NCI-H1436 treated with DMSO at 0.1 percent for 48 hours (cell line): ENCODE measurements around the gene DGUOK.

ENCODE experiments used
- DNase-seq: peaks from one replicate; lab custom pipeline; 2025; lab: John Stamatoyannopoulos, UW

DGUOK gene

GRCh38 chr2:73947412-73948018 is 20.8 kb downstream of the DGUOK start:
- DNase-seq: no peak

- no peak for DNase-seq
Measured at GRCh38 chr2:73949802-73950201, 23.1 kb downstream of the DGUOK start.

DNA sequence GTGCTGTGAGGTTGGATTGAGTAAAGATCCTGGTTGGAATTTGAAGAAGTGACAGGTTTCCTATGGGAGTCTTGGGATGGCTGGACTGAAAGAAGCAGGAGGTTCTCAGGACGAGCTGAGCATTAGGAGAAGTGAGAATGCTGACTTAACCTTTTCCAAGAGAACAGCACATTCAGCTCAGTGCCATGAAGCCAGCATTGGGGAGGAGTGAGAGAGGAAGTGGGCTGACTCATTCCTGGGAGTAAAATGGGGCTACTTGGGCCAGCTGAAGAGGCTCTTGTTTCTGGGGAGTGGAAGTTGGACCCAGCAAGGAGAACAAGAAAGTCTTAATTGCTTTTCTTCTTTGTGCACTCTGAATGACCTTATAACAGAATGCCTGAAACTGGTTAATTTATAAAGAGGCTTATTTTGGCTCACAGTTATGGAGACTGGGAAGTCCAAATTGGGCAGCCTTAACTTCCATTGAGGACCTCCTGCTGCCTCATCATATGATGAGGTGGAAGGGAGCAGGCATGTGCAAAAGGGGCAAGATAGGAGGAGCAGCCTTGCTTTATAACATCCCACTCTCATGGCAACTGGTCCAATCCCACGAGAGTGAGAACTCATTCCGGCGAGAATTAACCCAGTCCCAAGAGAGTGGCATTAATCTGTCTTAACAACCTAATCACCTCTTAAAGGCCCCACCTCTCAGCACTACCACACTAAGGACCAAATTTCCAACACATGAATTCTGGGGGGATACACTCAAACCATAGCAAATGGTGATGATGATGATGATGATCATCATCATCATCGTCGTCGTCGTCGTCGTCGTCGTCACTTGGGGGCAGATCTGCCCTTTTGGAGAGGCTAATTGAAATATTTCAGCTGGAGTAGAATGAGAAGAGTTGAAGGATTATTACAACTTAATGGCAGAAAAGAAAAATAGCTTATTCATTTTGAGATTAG is 26.1 kb downstream of the DGUOK start:
- DNase-seq: no peak

DNA sequence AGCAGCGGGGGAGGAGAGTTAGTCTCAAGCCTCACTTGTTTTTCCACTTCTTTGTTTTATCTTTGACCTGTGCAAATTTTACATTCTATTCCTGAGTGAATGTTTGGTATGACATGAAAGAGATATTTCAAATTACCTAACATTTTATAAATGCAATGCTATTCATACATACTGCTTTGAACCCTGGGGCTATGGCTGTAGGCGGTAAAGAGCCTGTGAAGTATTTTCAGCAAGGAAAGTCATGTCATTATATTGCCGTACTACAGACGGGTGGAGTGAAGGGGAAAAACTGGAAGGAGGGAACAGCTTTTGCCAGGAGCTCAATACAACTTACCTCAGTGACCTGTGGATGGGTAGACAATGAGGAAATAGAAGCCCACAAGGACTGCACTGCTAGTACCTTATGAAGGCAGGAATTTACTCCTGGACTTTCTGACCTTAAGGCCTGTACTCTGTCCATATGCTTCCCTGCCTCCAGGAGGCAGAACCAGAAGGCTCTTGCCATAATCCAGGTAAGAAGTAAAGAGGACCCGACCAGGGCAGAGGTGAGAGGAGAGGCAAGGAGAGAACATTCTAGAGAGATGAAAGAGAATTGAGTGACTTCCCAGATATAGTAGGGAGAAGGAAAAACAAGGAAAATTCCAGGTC is 29.7 kb downstream of the DGUOK start:
- DNase-seq: no peak

- no peak for DNase-seq
Measured at GRCh38 chr2:73961274-73961673, 34.6 kb downstream of the DGUOK start.

GRCh38 chr2:73961823-73962615 is 35.3 kb downstream of the DGUOK start:
- DNase-seq: no peak

- no peak for DNase-seq
Measured at GRCh38 chr2:73962798-73963197, 36.1 kb downstream of the DGUOK start.

DNA sequence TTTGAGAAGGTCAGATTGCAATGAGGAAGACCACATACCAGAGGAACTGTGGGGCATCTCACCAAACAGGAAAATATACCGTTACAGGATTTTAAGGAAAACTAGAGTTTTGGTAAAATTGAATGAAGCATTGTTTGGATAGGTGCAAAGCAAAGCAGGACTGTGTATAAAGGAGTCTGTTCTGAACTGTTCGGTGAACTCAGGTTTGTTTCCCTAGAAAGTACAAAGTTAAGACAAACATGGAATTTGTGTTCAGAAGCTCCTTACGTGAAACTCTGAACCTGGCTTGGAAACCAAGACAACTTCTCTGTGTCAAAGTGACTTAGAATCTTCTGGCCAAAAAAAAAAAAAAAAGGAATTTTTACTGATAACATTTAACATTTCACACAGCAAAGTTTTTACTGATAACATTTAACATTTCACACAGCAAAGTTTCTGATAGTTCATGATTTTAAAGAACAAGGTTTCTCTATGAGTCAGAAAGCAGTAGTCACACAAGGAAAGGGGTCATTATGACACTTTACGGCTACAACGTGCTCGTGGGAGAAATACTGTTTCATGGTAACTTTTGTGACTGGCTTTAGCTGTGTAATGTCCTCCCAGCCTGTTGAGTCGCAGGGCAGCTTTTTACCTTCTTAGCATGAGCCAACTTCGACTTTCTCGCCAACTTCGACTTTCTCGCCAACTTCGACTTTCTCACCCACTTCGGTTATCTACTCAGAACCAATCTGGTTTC is 36.9 kb downstream of the DGUOK start:
- DNase-seq: no peak

- DNase-seq: no peak
Measured at GRCh38 chr2:73964223-73964622, 37.5 kb downstream of the DGUOK start.

GRCh38 chr2:73965053-73965452 is 38.4 kb downstream of the DGUOK start:
- no peak for DNase-seq

- DNase-seq: no peak
Measured at GRCh38 chr2:73968357-73968937, 41.8 kb downstream of the DGUOK start.

GRCh38 chr2:73969356-73969755 is 42.7 kb downstream of the DGUOK start:
- DNase-seq: no peak

GRCh38 chr2:73970141-73970803 is 43.6 kb downstream of the DGUOK start:
- no peak for DNase-seq

DNA sequence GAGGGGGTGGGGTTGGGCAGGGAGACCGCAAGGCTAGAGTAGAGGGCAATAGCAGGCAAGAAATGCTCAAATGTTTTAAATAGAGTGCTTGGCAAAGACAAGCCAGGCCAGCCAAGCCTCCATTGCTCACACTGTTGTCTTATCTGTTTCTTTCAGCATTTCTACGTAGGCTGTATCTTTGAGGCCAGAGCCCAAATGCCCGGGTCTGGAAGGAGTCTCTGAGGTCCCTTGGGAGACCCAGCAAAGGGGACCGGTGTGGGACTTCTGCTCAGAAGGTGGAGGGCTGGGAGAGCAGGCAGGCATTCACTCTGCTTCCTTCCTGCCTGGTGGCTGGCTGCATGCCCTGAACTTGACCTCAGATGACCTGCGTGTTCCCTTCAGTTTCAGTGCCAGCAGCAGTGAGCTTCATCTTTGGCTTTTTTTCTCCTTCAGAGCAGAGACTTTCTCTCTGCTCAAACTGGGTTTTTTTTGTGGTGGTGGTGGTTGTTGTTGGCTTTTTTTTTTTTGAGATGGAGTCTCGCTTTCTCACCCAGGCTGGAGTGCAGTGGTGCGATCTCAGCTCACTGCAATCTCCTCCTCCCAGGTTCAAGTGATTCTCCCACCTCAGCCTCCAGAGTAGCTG is 44.3 kb downstream of the DGUOK start:
- DNase-seq: peak; percentile 30

DNA sequence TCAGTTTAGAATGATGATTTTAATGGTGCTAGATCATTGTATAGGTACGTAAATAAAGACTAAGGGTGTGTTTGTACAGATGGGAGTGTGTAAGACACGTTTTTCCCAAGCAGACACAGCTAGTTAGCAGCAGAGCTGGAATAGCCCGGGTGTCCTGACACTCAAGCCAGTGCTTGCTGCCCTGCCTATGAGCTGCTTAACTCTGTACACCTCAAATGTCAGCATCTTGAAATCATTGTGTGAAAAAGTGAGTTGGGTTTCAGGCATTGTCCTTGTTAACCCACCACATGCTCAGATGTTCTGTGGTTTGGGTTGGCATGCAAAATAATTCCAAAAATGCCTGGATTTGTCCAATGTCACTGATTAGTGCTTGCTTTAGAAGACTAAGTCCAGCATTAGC is 45.0 kb downstream of the DGUOK start:
- no peak for DNase-seq

GRCh38 chr2:73972846-73973245 is 46.2 kb downstream of the DGUOK start:
- DNase-seq: no peak

GRCh38 chr2:73975731-73976130 is 49.1 kb downstream of the DGUOK start:
- no peak for DNase-seq

- DNase-seq: no peak
Measured at GRCh38 chr2:73976803-73977202, 50.1 kb downstream of the DGUOK start.

DNA sequence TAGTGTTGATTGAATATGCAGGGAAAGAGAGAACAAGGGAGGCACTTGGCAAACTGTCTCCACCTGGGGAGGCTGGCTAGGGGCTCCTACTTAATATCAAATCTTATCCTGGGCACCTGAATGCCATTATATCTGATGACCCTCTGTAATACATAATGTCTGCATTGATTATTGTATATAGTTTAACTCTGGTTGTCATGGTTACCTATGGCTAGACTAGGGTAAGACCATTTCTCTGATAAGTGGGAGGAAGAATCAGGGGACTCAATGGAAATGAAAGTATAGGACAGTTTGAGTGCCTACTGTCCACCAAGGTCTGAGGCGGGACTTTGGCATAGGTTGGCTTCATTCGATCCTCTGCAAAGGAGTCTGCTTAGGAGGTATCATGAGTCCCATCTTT is 50.8 kb downstream of the DGUOK start:
- no peak for DNase-seq

DNA sequence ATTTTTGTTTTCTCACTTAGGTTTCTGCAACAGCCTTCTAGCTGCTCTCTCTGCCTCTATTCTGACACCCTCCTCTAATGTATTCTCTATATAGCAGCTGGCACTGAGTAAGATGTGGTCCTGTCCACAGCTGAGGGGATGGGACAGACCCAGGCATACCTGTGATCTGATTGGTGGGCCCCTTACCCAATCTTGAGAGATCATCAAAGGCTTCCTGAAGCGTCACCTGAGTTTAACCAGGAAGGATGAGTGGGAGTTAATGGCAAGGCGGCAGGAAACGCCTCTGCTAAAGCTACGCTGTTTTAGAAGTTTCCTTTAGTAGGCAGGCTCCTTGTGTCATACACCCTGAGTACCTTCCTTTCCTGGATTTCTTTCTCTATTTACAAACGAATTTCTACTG is 52.3 kb downstream of the DGUOK start:
- no peak for DNase-seq
